Esophagus squamous epithelium (tissue), 5 donors: ENCODE measurements around the gene TOB1. TPM values are rescaled to one million over a fixed set of nuclear protein-coding genes. Genes with fewer than 3 reads are reported as not detected.

Experiments used
- DNase-seq: peaks from one replicate; lab custom pipeline; 2025; lab: John Stamatoyannopoulos, UW
- H3K27ac ChIP-seq, 4 donors: fragments of 200-600 bp; sonication (generic); one replicate each; pipeline ENCODE4 v1.5.1; 2016 to 2019; ENCODE audit warnings: mild to moderate bottlenecking in 1 of 4
- H3K27me3 ChIP-seq, 4 donors: fragments of 200-600 bp; sonication (generic); 1 replicate in 3 of 4; 2 replicates in 1 of 4; pipeline versions ENCODE4 v1.5.1 to v1.6.0; 2017 to 2021; ENCODE audit warnings: antibody characterized with exemption in 1 of 4
- H3K36me3 ChIP-seq, 3 donors: fragments of 200-600 bp; sonication (generic); one replicate each; pipeline ENCODE4 v1.5.1; 2016 to 2019
- H3K4me1 ChIP-seq, 3 donors: fragments of 200-600 bp; sonication (generic); one replicate each; pipeline ENCODE4 v1.5.1; 2017 to 2019
- H3K4me3 ChIP-seq, 4 donors: fragments of 200-600 bp; sonication (generic); 1 replicate in 3 of 4; 2 replicates in 1 of 4; pipeline ENCODE4 v1.5.1; 2016 to 2019; ENCODE audit warnings: mild to moderate bottlenecking in 2 of 4, moderate library complexity in 1 of 4
- H3K9me3 ChIP-seq, 3 donors: fragments of 200-600 bp; sonication (generic); one replicate each; pipeline ENCODE4 v1.5.1; 2016 to 2019
- POLR2A ChIP-seq, 4 donors: fragments of 450-650 bp; IDR thresholded peaks; one replicate each; pipeline ENCODE4 v1.6.1; 2017; ENCODE audit warnings: antibody characterized with exemption in 4 of 4, mild to moderate bottlenecking in 4 of 4, moderate library complexity in 3 of 4
- WGBS, 2 donors: methylation state at CpG; one replicate each; pipeline ENCODE4 v1.1.5; 2018; 5-methylcytosine and 5-hydroxymethylcytosine counted together
- intact Hi-C: fragments of 100-400 bp; cut with DNase I; formaldehyde crosslinking; loops from one replicate; pipeline ENCODE4 v1.15.0; 2022
- total RNA-seq, 4 donors: library from RNA; depleted of rRNA; stranded (reverse); fragments of >200 nt; gene quantifications; one replicate each; pipeline ENCODE4 v1.1.0, GENCODE V29; 2016
- TF ChIP-seq, protein P1 (sequence below), 6 experiments: fragments of 450-650 bp in 4 of 6; fragments of 200-600 bp in 2 of 6; sonication (generic) in 2 of 6; IDR thresholded peaks; one replicate each; pipeline ENCODE4 v1.5.1; 2016 to 2019; ENCODE audit warnings: antibody characterized with exemption in 6 of 6, mild to moderate bottlenecking in 4 of 6, moderate library complexity in 4 of 6
- donor health status: DM: yes; HTN: yes; CAD: no.

Gene TOB1
- total RNA-seq, 4 donors from 2014 or later = 21.5 to 35.9 (median 31.1) TPM

DNA sequence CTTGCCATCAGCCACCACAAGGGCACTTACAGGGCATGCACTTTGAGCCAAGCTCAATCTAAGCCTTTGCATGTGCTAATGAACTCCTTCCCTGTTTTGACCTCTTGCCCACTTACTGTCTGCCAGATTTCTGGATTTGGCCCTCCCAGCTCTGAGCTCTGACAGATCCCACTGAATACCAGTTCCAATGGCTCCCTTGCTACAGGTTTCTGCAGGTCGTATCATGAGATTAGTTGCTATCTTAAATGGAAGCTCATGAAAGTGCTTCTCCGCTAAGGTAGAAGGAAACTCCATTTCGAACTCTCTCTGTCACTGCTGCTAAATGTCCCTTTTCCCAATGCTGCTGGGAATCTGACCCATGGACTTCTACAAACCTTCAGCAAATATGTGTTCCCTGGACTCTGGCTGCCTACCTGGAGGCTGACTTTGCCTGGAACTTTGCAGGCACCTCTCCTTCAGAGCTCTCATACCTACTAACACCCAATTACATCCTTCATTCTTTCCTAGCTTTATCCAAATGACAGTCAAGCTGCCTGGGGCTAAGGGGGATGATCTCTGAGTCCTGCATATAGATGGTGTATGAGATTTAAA is 23.5 kb upstream of the TOB1 start:
- DNase-seq = no peak
- no peak overlapping the region for H3K4me3 ChIP-seq
- H3K27ac ChIP-seq = no peak overlapping the region
- H3K27me3 ChIP-seq = no peaks in the 10 kb centered on the region
- TF ChIP-seq, protein P1, sequence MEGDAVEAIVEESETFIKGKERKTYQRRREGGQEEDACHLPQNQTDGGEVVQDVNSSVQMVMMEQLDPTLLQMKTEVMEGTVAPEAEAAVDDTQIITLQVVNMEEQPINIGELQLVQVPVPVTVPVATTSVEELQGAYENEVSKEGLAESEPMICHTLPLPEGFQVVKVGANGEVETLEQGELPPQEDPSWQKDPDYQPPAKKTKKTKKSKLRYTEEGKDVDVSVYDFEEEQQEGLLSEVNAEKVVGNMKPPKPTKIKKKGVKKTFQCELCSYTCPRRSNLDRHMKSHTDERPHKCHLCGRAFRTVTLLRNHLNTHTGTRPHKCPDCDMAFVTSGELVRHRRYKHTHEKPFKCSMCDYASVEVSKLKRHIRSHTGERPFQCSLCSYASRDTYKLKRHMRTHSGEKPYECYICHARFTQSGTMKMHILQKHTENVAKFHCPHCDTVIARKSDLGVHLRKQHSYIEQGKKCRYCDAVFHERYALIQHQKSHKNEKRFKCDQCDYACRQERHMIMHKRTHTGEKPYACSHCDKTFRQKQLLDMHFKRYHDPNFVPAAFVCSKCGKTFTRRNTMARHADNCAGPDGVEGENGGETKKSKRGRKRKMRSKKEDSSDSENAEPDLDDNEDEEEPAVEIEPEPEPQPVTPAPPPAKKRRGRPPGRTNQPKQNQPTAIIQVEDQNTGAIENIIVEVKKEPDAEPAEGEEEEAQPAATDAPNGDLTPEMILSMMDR (IDR thresholded peaks at IDR 0.05) = no peak
- TF ChIP-seq POLR2A (IDR thresholded peaks at IDR 0.05) = no peak
- peaks cover 3 to 43% (median 11%) of the 10 kb centered on the region in 3 donors for H3K4me1 ChIP-seq
- 61 to 75% methylated on average over 3 of the region's 3 CpGs for WGBS, 2 donors
- H3K9me3 ChIP-seq = no peaks in the 10 kb centered on the region
- H3K36me3 ChIP-seq = no peaks in the 10 kb centered on the region
- intact Hi-C loops = no loop called here

DNA sequence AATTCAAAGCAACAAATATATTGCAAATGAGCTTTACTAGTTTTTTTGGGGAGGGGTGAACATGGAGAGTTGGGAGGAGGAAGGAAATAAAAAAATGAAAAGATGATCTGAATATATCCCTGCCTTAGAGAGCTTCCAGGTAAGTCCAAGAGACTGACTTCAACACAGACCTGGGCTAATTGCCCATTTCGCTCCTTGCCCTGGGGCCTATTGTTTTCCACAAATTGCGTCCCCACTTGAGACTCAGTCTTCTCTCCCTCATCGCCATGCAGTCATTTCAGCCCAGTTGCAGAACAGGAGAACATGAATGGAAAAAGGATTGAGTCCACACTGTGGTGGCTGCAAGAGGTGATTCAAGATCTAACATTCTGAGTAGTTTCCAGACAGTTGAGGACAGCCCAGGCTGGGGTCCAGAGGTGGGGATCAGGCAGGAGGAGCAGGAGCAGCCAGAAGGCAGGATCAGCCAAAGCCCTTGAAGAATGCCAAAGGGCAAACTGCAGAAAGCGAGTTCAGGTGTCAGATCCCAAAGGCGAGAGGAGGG is 21.6 kb upstream of the TOB1 start:
- Histone ChIP-seq H3K27ac (no peak overlapping the region), H3K27me3 (no peaks in the 10 kb centered on the region), H3K9me3 (no peaks in the 10 kb centered on the region), H3K4me1 (peaks cover 0 to 40% (median 6%) of the 10 kb centered on the region in 3 donors), H3K36me3 (no peaks in the 10 kb centered on the region), H3K4me3 (no peak overlapping the region)
- 81 to 83% methylated on average over 5 of the region's 5 CpGs for WGBS, 2 donors
- DNase-seq = no peak
- no peak for TF ChIP-seq POLR2A (IDR thresholded peaks at IDR 0.05)
- TF ChIP-seq, protein P1 (IDR thresholded peaks at IDR 0.05) = no peak
- intact Hi-C loops = no loop called here

DNA sequence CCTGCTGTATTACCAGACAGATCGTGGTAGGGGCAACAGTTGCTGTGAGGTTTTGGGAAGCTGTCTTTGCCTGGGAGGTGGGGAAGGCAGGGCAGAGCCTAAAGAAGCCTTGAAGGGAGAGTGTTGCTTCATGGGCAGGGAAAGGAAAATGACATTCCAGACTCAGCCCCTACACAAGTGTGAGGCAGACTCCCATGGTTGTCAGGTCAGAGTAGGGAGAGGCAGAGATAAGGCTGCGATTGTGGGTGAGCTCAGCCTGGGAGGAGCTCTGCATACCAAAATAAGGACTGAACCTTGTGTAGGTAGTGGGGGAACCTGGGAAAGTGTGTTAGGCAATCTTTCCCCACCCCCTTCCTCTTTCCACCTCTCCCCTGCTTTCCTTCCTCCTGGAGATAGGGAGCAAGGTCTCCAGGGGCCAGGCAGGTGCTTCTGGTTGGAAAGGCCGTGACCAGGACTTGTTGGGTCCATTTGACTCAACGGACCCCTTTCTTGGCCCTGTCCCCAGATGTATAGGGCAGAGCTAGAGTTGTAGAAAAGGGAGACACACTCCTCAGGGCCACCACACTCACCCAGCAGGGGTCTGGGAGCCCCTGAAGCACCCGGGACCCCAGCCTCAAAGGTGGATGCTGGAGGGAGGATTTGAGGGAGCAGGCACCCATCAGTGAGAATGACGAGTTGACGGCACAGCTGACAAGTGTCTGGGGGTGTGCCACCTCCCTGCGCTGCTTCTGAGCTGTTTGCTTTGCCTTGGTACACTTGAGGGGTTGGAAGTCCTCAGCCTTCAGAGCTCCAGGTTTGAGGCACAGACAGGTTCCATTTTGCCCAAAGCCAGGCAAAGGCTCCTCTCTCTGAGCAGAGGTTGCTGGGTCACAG is 18.5 kb upstream of the TOB1 start:
- peaks cover 0 to 3% (median 0%) of the 10 kb centered on the region in 3 donors for H3K9me3 ChIP-seq
- H3K4me1 ChIP-seq = peaks cover 0 to 12% (median 0%) of the 10 kb centered on the region in 3 donors
- H3K36me3 ChIP-seq = no peaks in the 10 kb centered on the region
- TF ChIP-seq, protein P1 (IDR thresholded peaks at IDR 0.05) = no peak
- no peak for TF ChIP-seq POLR2A (IDR thresholded peaks at IDR 0.05)
- H3K27ac ChIP-seq = no peak overlapping the region
- 87 to 88% methylated on average over 3 to 6 of the region's 8 CpGs for WGBS, 2 donors
- H3K27me3 ChIP-seq = no peaks in the 10 kb centered on the region
- intact Hi-C loops = no loop called here
- DNase-seq = no peak
- no peak overlapping the region for H3K4me3 ChIP-seq

DNA sequence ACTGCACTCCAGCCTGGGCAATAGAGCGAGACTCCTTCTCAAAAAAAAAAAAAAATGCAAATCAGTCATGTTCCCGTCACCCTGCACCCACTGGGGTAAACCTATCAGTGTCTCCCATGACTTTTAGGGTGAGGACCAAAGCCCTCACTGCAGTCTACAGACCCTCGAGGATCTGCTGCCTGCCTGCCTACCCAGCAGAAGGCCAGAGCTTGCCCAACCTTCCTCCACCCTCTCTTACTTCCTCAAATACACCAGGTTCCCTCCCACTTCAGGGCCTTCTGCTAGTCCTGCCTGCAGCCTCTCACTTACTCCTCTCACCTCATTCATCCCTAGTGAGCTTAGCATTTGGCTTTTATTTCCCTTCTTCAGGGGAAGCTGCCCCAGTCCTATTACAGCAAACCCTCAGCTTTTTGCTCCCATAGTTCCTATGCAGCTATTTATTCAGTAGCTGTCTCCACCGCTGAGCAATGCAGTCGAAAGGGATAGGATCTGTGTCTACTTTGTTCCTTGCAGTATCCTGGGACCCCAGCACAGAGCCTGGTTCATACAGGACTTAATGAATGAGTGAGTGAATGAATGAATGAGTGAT is 17.8 kb upstream of the TOB1 start:
- Histone ChIP-seq H3K36me3 (no peaks in the 10 kb centered on the region), H3K4me1 (peaks cover 0 to 9% (median 0%) of the 10 kb centered on the region in 3 donors), H3K27me3 (no peaks in the 10 kb centered on the region), H3K27ac (no peak overlapping the region), H3K9me3 (peaks cover 0 to 3% (median 0%) of the 10 kb centered on the region in 3 donors), H3K4me3 (no peak overlapping the region)
- WGBS, 2 donors = 75 to 85% methylated on average over 5 of the region's 5 CpGs
- TF ChIP-seq, protein P1 (IDR thresholded peaks at IDR 0.05) = no peak
- no peak for TF ChIP-seq POLR2A (IDR thresholded peaks at IDR 0.05)
- intact Hi-C loops = no loop called here
- DNase-seq = no peak
